ENCODE measurements around the gene NOS1AP. TPM values are rescaled to one million over a fixed set of nuclear protein-coding genes. Genes with fewer than 3 reads are reported as not detected.

Gene NOS1AP
- total RNA-seq, 1 experiment from 2014 or later, result 2.6 TPM

DNA sequence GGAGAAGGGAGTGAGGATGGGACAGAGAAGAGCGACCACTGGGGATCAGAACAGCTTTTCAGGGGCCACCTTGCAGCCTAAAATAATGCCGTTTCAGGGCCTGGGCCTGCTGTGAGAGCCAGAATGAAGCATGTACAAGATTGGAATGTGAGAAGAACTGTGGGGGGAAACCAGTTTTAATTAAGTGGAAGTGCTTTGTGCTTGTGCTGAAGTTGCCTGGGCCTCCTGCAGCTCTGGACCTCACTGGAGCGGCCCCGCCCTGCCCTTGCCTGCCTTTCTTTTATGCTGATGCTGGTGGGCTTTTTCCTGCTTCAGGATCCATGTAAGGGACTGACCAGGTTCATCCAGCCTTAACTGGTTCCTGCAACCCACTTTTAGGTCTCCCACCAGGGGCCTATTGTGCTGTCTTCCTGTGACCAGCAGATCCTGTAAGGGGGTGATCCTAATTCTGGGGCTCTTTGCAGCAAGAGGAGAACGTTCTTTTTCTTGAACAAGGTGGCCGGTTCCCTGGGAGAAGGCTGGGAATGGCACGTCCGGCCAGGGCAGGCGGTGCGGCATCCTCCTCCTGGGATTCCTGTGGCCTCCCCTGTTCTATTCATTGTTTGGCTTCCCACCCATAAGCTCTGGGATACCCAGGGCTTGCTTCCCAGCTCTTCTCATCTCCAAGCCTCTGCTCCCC lies 315.2 kb downstream of the NOS1AP start:
- Histone ChIP-seq H3K9me3 (ENCODE audit: low read length) (no peaks in the 10 kb centered on the region), H3F3A (ENCODE audit: low read length, unreplicated experiment) (no peaks in the 10 kb centered on the region), H3K9me2 (replicated peaks; ENCODE audit: low read length) (no peaks in the 10 kb centered on the region), H3K79me2 (ENCODE audit: low read length) (no peaks in the 10 kb centered on the region), H3K9ac (ENCODE audit: low read length) (no peak overlapping the region), H3K36me3 (ENCODE audit: low read depth, low read length) (no peaks in the 10 kb centered on the region), H4K20me1 (ENCODE audit: low read length) (no peaks in the 10 kb centered on the region), H3K27ac (ENCODE audit: low read length) (no peak overlapping the region), H3K4me1 (ENCODE audit: insufficient read depth, low read length) (peaks cover 36% of the 10 kb centered on the region), H3K27me3 (ENCODE audit: low read length) (no peaks in the 10 kb centered on the region), H3K4me3 (ENCODE audit: low read length) (no peak overlapping the region), H3K4me2 (ENCODE audit: low read length) (no peak overlapping the region), H2AFZ (ENCODE audit: low read length) (no peak overlapping the region)
- TF ChIP-seq EZH2 (IDR thresholded peaks at IDR 0.05; ENCODE audit: low read length, unreplicated experiment) (no peak), EZH2phosphoT487 (IDR thresholded peaks at IDR 0.05; ENCODE audit: borderline replicate concordance, low read length) (no peak), CTCF (conservative IDR thresholded peaks at IDR 0.05; ENCODE audit: low read depth, low read length) (no peak)
- BruUV-seq (replicated peaks), result no TSS peak
- POLR2A ChIA-PET (ENCODE audit: unreplicated experiment), result no interaction called here
- ATAC-seq (no peak), DNase-seq (no peak)
- intact Hi-C loops (cut with micrococcal nuclease), result no loop called here
- CTCF ChIA-PET, result interaction anchor here (0.5 kb wide), 1 partner anchor 348 kb away, joined by 10 read pairs; no protein-coding TSS in a partner anchor

DNA sequence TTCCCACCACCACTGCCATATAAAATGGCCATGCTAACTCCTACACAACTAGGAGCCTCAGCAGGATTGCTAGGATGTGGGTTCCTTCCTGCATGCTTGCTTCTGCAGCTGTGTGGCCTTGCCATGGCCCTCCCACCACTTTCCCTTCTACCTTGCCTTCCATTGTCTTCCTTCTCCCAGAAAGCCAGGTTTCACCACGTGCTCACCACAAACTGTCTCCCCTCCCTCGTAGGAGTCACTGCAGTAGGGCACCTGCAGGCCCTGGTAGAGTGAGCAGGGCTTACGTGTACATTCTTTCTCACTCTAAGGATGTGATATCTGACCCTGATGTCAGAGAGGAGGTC lies 315.8 kb downstream of the NOS1AP start:
- DNase-seq, result no peak
- no peak for ATAC-seq
- H3K36me3 ChIP-seq (ENCODE audit: low read depth, low read length), result no peaks in the 10 kb centered on the region
- H3K27ac ChIP-seq (ENCODE audit: low read length), result no peak overlapping the region
- H3F3A ChIP-seq (ENCODE audit: low read length, unreplicated experiment), result no peaks in the 10 kb centered on the region
- no peak overlapping the region for H2AFZ ChIP-seq (ENCODE audit: low read length)
- H4K20me1 ChIP-seq (ENCODE audit: low read length), result no peaks in the 10 kb centered on the region
- no peak overlapping the region for H3K4me3 ChIP-seq (ENCODE audit: low read length)
- no peaks in the 10 kb centered on the region for H3K9me3 ChIP-seq (ENCODE audit: low read length)
- CTCF ChIA-PET, result interaction anchor here (0.5 kb wide), 1 partner anchor 348 kb away, joined by 10 read pairs; no protein-coding TSS in a partner anchor
- intact Hi-C loops (cut with micrococcal nuclease), result no loop called here
- H3K79me2 ChIP-seq (ENCODE audit: low read length), result no peaks in the 10 kb centered on the region
- POLR2A ChIA-PET (ENCODE audit: unreplicated experiment), result no interaction called here
- H3K9ac ChIP-seq (ENCODE audit: low read length), result no peak overlapping the region
- TF ChIP-seq EZH2phosphoT487 (IDR thresholded peaks at IDR 0.05; ENCODE audit: borderline replicate concordance, low read length) (no peak), CTCF (conservative IDR thresholded peaks at IDR 0.05; ENCODE audit: low read depth, low read length) (no peak), EZH2 (IDR thresholded peaks at IDR 0.05; ENCODE audit: low read length, unreplicated experiment) (no peak)
- H3K4me1 ChIP-seq (ENCODE audit: insufficient read depth, low read length), result peaks cover 35% of the 10 kb centered on the region
- no TSS peak for BruUV-seq (replicated peaks)
- no peaks in the 10 kb centered on the region for H3K9me2 ChIP-seq (replicated peaks; ENCODE audit: low read length)
- H3K4me2 ChIP-seq (ENCODE audit: low read length), result no peak overlapping the region
- H3K27me3 ChIP-seq (ENCODE audit: low read length), result no peaks in the 10 kb centered on the region

GRCh38 chr1:162385702-162386101 lies 316.2 kb downstream of the NOS1AP start:
- ChIA-PET POLR2A (ENCODE audit: unreplicated experiment) (no interaction called here), CTCF (no interaction called here)
- H3K4me2 ChIP-seq (ENCODE audit: low read length), result no peak overlapping the region
- no peaks in the 10 kb centered on the region for H3K27me3 ChIP-seq (ENCODE audit: low read length)
- H3K4me1 ChIP-seq (ENCODE audit: insufficient read depth, low read length), result peaks cover 31% of the 10 kb centered on the region
- H3F3A ChIP-seq (ENCODE audit: low read length, unreplicated experiment), result no peaks in the 10 kb centered on the region
- H3K27ac ChIP-seq (ENCODE audit: low read length), result no peak overlapping the region
- H3K4me3 ChIP-seq (ENCODE audit: low read length), result no peak overlapping the region
- DNase-seq (no peak), ATAC-seq (no peak)
- H4K20me1 ChIP-seq (ENCODE audit: low read length), result no peaks in the 10 kb centered on the region
- H3K9me3 ChIP-seq (ENCODE audit: low read length), result no peaks in the 10 kb centered on the region
- no TSS peak for BruUV-seq (replicated peaks)
- H3K9me2 ChIP-seq (replicated peaks; ENCODE audit: low read length), result no peaks in the 10 kb centered on the region
- H3K9ac ChIP-seq (ENCODE audit: low read length), result no peak overlapping the region
- intact Hi-C loops (cut with micrococcal nuclease), result no loop called here
- no peak overlapping the region for H2AFZ ChIP-seq (ENCODE audit: low read length)
- no peaks in the 10 kb centered on the region for H3K36me3 ChIP-seq (ENCODE audit: low read depth, low read length)
- TF ChIP-seq EZH2 (IDR thresholded peaks at IDR 0.05; ENCODE audit: low read length, unreplicated experiment) (no peak), CTCF (conservative IDR thresholded peaks at IDR 0.05; ENCODE audit: low read depth, low read length) (no peak), EZH2phosphoT487 (IDR thresholded peaks at IDR 0.05; ENCODE audit: borderline replicate concordance, low read length) (no peak)
- no peaks in the 10 kb centered on the region for H3K79me2 ChIP-seq (ENCODE audit: low read length)
